KMS-11 (cell line): ENCODE data around the gene TMEM106B.

Experiments
- H2AFZ ChIP-seq: fragments of 200-600 bp; sonication (generic); 2 replicates; pipeline ENCODE4 v1.6.1; 2016; ENCODE audit warnings: antibody characterized with exemption, mixed run types, low read depth
- H3K27ac ChIP-seq: fragments of 200-600 bp; sonication (generic); 2 replicates; pipeline ENCODE4 v1.6.1; 2016; ENCODE audit warnings: mild to moderate bottlenecking, mixed run types
- H3K27me3 ChIP-seq: fragments of 200-600 bp; sonication (generic); 2 replicates; pipeline ENCODE4 v1.6.1; 2017; ENCODE audit warnings: mild to moderate bottlenecking, low read depth, mixed run types, moderate library complexity; ENCODE audit not compliant: insufficient read depth
- H3K36me3 ChIP-seq: fragments of 200-600 bp; sonication (generic); 2 replicates; pipeline ENCODE4 v1.6.1; 2017; ENCODE audit warnings: mild to moderate bottlenecking, mixed run types; ENCODE audit not compliant: insufficient read depth
- H3K4me1 ChIP-seq: fragments of 200-600 bp; sonication (generic); 2 replicates; pipeline ENCODE4 v1.6.1; 2016; ENCODE audit warnings: mild to moderate bottlenecking, low read depth, mixed run types; ENCODE audit not compliant: poor library complexity, severe bottlenecking
- H3K4me2 ChIP-seq: fragments of 200-600 bp; sonication (generic); 2 replicates; pipeline ENCODE4 v1.7.0; 2016; ENCODE audit warnings: mild to moderate bottlenecking, mixed run types
- H3K4me3 ChIP-seq: fragments of 200-600 bp; sonication (generic); IDR thresholded peaks from 2 replicates; pipeline ENCODE4 v1.6.1; 2017; ENCODE audit warnings: low read depth, low read length, mixed read lengths; ENCODE audit not compliant: insufficient read depth
- H3K79me2 ChIP-seq: fragments of 200-600 bp; sonication (generic); 2 replicates; pipeline ENCODE4 v1.6.1; 2016; ENCODE audit warnings: low read depth, mixed run types; ENCODE audit not compliant: insufficient read depth
- H3K9ac ChIP-seq: fragments of 200-600 bp; sonication (generic); 2 replicates; pipeline ENCODE4 v1.6.1; 2016; ENCODE audit warnings: mild to moderate bottlenecking, mixed run types
- H4K20me1 ChIP-seq: fragments of 200-600 bp; sonication (generic); 2 replicates; pipeline ENCODE4 v1.6.1; 2016; ENCODE audit warnings: mild to moderate bottlenecking, mixed run types; ENCODE audit not compliant: insufficient read depth
- CTCF ChIP-seq: fragments of 200-600 bp; sonication (generic); conservative IDR thresholded peaks from 2 replicates; pipeline ENCODE4 v1.6.1; 2017; ENCODE audit warnings: low read depth, mild to moderate bottlenecking, antibody characterized with exemption, low read length, moderate library complexity, mixed read lengths

TMEM106B gene

GRCh38 chr7:12256090-12256489 lies 45.0 kb downstream of the TMEM106B start:
- Histone ChIP-seq H3K4me1 (peaks cover 15% of the 10 kb centered on the region), H4K20me1 (no peaks in the 10 kb centered on the region), H3K27me3 (0 out of 2 replicates have a peak, but pooled peaks cover 4% of the 10 kb centered on the region), H3K4me3 (no peak overlapping the region), H3K9ac (no peak overlapping the region), H3K4me2 (no peak overlapping the region), H3K79me2 (no peaks in the 10 kb centered on the region), H3K27ac (no peak overlapping the region), H2AFZ (no peak overlapping the region), H3K36me3 (no peaks in the 10 kb centered on the region)
- no peak for TF ChIP-seq CTCF

- Histone ChIP-seq H3K9ac (no peak overlapping the region), H3K36me3 (no peaks in the 10 kb centered on the region), H3K27me3 (0 out of 2 replicates have a peak, but pooled peaks cover 4% of the 10 kb centered on the region), H3K4me3 (no peak overlapping the region), H4K20me1 (no peaks in the 10 kb centered on the region), H3K27ac (no peak overlapping the region), H3K4me1 (peaks cover 15% of the 10 kb centered on the region), H2AFZ (no peak overlapping the region), H3K79me2 (no peaks in the 10 kb centered on the region), H3K4me2 (peak overlapping the region; percentile 38)
- no peak for TF ChIP-seq CTCF
These were observed 46.5 kb downstream of the TMEM106B start for GRCh38 chr7:12257582-12257981.

- H3K4me1 ChIP-seq: peaks cover 15% of the 10 kb centered on the region
- no peak overlapping the region for H3K4me3 ChIP-seq
- peak overlapping the region; percentile 38 for H3K4me2 ChIP-seq
- no peak overlapping the region for H2AFZ ChIP-seq
- H3K27me3 ChIP-seq: 0 out of 2 replicates have a peak, but pooled peaks cover 4% of the 10 kb centered on the region
- H3K27ac ChIP-seq: no peak overlapping the region
- H3K79me2 ChIP-seq: no peaks in the 10 kb centered on the region
- no peaks in the 10 kb centered on the region for H4K20me1 ChIP-seq
- no peaks in the 10 kb centered on the region for H3K36me3 ChIP-seq
- no peak overlapping the region for H3K9ac ChIP-seq
- TF ChIP-seq CTCF: no peak
These were observed 47.0 kb downstream of the TMEM106B start for GRCh38 chr7:12258074-12258473.

GRCh38 chr7:12267542-12267941 lies 56.4 kb downstream of the TMEM106B start:
- Histone ChIP-seq H4K20me1 (no peaks in the 10 kb centered on the region), H3K27ac (no peak overlapping the region), H3K79me2 (no peaks in the 10 kb centered on the region), H3K27me3 (no peaks in the 10 kb centered on the region), H3K4me3 (no peak overlapping the region), H3K4me1 (no peaks in the 10 kb centered on the region), H2AFZ (no peak overlapping the region), H3K4me2 (no peak overlapping the region), H3K9ac (no peak overlapping the region), H3K36me3 (no peaks in the 10 kb centered on the region)
- no peak for TF ChIP-seq CTCF
